DMS53 (cell line): ENCODE measurements around the gene TOP3B.

Experiments used
- DNase-seq: peaks from one replicate; lab custom pipeline; 2025; lab: John Stamatoyannopoulos, UW

TOP3B gene

DNA sequence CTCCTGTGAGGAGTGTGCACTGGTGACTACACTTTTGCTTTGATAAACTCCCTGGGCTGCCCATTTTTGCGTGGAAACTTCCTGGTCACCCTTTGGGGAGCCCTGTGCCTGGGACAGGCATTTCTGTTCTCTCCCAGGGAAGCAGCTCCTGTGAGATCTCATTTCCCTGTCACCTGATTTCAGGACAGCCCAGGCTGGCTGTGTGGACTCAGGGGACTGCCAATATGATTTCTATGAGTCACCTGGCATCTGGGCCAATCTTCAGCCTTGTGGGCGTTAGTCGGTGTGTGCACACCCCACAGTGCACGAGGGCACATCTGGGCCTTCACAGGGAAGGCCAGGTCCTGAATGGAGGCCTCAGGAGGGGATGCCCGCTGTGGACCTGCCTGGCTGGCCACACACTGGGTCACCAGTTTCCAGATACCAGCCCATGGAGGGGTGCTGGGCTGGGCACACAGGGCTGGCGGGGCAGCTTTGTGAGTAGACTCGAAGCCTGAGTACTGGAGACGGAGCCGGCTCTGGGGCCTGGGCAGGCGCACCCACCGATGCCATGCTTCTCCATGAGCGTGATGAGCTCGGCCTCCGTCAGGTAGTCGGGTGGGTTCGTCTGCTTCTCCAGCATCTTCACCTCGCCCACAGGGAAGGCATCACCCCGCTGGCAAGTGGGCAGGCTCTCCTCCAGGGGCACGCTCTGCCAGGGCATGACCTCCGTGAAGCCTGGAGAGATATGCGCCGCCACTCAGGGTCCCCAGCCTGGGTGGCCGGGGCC is 20.5 kb downstream of the TOP3B start:
- DNase-seq, result peak; percentile 23

DNA sequence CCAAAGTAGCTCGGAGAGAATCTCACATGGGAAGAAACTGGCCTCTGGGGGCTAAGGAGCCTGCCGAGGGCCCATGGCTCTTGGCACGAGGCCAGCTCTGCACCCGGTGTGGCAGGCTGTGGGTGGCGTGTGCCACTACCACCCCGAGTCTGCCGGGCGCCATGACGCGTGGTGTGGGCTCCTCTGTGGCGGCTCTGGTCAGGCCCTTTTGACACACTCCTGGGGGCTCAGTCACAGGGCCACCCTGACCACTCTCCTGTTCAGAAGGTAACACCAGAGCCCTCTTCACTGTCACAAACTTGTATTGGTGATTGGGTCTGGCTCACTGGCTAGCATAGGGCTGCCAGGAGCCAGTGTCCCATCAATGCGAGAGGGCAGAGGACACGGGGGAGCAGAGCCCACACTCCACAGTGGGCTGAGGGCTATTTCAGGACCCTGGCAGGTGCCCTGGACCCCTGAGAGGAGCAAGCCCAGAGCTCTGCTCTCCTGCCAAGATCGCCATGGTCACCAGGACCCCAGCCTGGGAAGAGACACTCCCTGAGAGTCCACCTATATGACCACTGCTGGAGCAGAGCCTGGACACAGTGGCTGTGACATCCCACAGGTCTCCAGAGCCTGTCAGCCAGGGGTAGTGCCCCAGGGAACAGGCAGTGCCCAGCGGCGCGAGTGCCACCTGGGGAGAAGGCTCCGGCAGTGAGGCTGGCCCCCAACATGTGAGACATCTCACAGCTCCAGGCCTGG is 21.3 kb downstream of the TOP3B start:
- DNase-seq, result no peak

DNA sequence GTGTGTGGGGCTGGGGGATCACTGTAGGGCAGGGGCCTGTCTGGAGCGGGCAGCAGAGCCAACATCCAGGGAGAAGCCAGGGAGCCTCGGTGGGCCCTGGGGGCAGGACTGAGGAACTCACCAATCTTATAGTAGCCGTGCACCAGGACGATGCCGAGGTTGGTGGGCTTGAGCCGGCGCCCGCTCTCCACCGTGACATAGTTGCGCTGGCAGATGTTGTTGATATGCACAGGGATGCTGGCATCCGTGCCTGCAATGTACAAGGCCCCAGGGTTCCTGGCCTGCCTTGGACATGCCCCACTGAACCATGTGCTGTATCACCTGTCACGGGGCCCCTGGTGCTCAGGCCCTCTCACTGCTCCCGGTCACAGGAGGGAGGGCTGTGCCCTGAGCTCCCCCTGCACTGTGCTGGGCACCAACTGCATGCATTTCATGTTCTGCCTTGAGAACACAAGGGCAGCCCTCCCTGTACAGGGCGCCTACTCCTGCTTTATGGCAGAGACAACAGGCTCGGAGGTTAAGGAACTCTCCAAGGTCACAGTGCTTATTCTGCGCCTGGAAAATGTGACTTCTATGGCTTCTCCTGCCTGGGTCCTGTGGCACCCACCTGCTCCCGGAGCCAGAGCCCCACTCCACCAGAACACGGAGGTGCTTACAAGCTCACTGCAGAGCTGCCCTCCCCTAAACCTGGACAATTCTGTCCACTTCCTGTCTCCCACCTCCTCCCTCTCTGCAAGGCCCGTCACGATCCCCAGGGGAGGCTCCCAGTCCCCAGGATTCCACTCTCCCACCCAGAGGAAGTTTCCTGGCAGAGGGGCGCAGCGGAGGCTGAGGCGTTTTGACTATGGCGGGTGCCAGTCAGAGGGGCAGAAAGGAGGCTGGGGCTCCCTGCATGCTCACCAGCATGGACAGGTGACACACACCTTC is 22.1 kb downstream of the TOP3B start:
- DNase-seq, result no peak

DNA sequence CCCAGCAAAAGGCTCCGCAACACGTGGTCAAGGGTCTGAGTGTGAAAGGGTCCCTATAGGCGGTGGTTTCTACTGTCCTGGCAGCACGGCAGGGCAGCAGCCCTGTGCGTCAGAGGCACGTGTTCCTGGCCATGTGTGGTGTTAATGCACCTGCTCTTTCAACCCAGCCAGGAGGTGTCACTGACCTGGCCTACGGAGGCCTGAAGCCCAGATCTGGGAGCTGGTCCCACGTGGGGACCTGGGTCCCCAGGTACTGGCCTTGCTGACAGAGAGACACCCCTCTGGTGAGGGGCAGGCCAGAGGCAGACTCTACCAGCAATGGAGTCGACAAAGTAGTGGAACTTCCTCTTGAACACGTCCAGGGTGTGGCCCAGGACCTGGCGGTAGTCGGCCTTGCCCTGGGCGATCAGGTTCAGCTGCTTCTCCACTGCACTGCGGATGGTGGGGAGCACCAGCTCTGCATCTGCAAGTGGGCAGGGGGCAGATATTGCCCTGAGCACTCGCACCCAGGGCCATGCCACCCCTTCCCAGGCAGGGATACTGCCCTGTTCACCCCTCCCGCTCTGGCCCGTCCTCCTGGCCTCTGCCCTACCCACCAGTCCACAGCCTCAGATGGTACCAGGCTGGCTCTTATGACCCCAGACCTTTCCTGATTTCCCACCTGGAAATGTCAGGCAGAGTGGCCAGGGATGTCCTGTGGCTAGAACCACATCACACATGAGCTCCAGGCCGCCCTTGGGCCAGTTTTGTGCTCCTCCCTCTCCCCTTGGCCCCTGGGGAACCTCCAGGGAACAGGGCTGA is 23.1 kb downstream of the TOP3B start:
- DNase-seq, result no peak

DNA sequence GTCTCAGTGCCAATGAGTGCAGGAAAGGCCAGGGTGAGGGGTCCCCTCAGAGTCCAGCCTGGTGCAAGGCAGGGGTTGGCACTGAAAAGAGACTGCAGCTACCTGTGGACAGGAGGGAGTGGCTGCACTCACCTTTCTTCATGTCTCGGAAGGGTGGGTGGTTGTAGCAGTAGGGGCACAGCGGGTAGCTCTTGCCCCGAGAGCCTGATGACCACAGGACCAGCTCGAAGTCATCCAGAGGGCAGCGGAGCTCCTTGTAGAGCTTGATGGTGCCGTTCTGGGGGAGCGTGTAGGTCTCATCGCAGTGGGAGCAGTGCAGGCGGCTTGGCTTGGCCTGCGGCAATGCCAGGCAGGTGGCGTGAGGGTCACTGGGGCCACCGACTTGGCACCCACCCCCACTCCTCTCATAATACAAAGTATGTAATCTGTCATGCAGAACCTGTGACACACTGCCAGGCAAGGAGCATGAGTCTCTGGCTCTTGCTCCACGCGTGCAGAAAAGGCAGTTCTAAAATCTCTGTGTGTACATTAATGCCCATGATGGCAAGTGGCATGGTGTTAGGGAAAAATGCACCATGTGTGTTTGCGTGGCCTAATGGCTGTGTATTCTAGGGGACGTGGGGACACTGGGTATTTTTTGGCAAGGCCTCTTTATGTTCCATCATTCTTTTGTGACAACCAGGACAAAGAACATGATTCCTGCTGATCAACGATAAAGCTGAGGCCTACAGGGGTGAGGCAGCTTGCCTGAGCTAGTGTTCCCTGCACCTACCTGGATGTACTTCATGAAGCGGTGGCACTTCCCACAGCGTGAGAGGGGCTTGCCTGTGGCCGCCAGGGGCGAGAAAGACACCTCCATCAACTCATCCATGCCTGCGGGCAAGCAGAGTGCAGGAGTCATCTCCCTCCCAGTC is 24.0 kb downstream of the TOP3B start:
- no peak for DNase-seq

DNA sequence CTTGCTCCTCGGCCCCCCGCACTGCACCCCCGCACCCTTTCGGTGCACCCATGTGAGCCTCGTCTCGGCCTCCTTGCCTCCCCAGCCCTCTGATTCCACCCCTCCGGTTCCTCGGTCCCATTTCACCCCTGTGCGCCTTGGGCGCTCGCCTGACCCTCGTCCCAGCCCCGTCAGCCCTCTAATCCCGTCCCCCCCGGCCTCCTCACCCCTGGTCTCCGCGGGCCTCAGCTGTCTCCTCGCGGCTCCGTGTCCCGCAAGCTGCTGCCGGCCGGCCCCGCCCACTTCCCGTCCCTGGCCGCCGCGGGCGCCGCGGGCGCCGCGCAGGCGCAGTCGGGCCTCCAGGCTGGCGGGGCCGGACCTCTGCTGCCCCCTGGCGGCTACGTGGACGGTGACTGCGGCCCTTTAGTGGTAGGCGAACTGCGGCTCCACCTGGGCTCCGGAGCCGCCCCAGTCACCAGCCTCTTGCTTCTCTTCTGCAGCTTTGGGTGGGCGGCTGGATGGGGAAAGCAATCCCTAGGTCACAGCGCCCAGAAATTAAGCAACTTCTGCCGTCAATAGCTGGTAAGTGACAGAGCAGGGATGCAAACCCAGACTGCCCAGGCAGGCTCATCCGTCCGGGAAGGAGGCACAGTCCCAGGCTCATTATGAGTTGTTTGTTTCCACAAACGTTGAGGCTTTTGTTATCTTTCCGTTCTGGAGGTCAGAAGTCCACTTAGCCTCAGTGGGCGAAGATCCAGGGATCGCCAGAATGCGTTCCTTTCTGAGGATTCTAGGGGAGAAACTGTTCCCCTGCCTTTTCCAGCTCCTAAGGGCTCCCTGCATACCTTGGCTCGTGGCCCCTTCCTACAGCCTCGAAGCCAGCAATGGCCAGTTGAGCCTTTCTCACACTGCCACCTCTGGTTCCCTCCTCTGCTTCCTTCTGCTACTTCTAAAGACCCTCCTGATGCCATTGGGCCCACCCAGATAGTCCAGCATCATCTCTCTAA is 29.7 kb downstream of the TOP3B start, which contains the start of gene PPM1F:
TSS of gene PPM1F (minus strand) at position 263 of the 986 bp plus-strand sequence. CDS start 6,800 bp downstream, outside the sequence.
- DNase-seq, result peak; percentile 69

DNA sequence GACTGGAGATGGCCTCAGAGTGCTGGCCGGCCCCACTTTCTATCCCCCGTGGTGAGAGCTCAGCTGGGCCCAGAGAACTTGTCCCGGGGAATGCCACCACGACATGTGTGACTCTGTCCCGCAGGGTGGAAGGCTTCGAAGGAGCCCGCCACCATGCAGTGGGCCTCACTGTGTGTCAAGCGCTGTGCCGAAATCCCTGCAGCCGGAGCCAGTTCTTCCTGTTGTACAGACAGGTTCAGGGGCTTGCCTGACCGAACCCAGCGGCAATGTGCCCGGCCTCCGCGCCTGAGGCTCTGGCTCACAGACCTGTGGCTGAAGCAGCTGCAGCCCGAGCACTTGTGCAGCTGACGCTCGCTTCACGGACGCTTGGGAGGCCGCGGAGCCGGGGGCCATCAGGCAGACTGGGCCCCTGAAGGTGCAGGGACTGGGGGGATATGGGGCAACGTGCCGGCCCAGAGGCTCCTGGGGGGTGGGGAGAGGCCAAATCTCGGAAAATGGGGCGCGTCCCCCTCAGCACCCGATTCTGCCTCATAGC is 30.6 kb downstream of the TOP3B start:
- DNase-seq, result peak; percentile 52

DNA sequence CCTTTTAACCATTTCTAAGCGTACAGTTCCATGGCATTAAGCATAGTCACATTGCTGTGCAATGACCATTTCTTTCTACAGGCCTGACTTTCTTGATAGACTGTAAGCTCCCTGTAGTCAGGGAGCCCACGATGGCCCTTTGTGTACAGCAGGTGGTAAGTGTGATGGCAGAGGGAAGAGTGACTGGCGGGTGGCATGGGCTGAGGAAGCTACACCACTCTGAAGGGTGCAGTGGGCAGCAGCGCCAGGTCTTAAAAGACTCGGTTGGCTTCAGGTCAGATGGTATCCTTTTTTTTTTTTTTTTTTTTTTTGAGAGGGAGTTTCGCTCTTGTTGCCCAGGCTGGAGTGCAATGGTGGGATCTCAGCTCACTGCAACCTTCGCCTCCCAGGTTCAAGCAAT is 31.5 kb downstream of the TOP3B start:
- DNase-seq, result no peak

DNA sequence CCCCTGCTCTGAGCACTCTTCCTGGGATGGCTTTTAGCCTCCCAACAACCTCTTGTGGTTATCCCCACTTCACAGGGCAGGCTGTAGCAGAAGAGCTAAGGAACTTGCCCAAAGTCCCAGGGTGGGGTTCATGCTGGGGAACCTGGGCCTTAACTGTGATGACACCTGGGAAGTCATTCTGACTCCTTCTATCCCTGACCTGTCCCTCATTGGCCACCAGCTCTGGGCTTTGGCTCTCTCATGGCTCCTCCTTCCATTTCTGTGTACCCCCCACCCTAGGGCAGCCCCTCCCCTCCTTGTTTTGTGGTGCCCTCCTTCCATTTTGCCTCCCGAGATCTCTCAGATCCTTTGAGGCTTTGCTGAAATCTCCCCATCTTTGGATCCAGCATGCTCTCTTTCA is 32.6 kb downstream of the TOP3B start:
- DNase-seq, result no peak

DNA sequence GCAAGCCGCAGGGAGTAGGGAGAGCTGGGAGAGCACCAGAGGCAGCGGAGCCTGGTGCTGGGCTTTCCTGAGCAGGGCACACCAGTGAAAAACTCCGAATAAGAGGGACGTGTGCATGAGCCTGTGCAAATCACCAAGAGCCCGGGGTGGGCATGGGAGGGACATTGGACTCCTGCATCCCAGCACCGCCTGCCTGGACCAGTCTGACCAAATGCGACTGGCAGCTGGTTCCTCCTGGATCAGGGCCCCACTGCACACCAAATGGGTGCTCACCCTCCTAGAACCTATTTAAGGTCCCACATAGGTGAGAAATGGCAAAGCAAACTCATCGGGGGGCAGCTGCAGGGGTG is 33.0 kb downstream of the TOP3B start:
- DNase-seq, result no peak

DNA sequence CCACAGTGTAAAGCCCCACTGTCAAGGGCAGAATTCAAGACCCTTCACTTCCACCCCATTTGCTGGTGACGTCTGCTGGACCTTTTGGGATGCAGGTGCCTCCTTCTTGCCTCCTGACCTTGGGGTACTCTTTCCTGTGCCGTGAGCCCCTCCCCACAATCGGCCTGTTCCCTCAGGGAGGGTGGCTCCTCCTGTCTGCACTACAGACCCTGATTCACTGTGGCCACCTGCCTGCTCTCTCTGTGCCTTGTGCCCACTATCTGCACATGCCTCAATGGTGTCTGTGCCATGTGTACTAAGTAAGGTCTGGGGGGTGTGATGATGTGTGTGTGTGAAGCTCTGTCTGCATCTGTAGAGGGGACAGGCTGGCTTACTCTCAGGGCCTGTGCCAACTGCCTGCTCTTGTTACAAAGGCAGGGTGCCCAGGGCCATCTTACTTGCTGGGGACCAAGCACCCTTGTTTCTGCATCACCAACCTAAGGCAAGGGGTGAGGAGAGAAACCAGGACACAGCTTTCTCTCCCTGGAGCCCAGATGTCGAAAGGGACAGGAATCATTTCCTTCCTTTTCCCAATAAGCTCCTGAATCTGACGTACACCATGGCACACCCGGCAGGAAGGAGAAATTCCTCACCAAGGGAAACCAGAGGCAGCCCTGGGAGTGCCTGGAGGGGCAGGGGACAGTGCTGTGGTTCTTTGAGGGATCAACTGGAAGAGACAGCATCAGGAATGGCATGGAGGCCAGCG is 33.6 kb downstream of the TOP3B start:
- no peak for DNase-seq

DNA sequence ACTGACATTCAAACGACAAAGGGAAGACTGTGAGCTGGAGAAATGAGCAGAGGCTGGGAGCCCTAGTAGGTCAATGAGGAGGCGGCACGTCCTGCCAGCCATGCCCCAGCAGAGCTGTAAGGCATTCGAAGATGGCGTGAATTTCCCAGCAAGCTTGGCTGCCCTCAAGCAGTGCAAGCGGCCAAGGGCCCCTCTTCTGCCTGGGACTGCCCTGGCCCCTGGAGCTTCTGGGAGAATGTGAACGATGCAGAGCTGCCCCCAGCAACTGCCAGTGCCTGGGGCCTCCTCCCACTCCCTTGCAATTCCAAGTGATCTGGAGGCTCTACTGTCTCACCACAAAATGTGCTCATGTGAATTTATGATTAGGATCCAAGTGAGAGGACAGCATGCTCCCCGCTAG is 34.2 kb downstream of the TOP3B start:
- no peak for DNase-seq

DNA sequence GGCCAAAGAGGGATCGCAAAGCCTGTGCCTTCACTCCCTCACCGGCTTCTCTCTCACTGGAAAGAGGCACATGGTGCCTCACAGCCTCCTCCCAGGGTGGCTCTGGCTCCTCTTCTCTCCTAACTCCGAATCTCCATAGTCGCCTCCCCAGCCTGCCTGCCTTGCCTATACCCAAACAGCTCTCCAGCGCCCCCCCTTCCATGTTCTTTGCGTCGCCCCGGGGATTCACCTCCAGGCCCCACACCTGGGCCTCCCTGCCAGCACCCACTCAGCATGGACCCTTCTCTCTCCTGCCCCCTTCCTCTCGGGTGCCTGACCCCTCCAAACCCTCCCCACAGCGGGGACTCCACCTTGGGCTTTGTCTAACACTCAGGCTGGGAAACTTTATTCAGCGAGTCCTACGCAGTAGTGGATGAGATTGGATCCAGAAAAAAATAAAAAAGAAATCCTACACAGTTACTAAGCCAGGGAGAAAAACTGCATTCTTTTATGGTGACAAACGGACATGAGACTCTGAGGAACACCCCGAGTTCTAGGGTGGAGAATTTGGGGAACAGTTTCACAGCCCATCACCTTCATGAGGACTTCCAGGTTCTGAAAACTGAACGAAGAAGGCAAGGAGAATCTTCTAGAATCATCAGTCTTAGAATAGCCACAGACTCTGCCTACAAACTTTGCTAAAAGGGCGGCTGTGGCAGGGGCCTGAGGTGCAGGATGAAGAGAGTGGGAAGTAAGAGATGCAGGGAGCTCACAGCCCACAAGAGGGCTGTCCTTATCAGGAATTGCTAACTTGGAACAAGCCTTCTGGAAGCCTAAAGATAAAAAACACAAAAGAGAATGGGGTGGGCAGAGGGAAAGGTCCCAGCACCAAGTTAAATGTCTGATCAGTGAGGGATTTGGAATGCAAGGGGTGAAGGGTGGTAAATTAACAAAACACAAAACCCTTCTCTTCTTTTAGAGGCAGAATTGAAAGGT is 35.3 kb downstream of the TOP3B start:
- DNase-seq, result no peak

DNA sequence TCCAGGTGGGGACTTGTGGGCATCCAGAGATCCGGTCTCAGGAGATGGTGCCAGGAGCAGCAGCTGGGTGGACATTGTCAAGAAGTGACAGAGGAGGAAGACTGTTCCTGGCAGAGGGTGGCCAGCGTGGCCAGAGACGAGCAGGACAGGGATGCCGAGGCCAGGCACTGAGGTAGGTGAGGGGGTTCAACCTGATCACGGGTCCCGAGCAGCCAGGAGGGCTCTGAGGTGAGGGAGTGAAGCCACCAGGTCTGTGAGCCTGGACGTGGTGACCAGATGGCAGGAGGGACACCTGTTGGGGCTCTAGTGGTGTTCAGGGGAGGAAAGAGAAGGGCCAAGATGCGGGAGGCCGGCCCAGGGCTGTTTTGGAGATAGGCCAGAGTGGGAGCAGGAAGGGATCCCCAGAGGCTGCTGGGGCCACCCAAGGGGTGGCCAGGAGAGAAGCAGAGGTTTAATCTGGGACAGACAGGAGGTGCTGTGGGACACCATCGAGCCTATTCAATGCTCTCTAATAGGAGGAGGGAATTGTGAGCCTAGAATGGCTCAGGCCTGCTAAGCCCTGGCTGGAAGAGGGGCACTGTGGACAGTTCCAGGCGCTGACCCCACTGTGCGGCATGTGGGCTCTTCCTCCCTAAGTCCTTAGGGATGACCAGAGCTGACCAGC is 36.2 kb downstream of the TOP3B start:
- no peak for DNase-seq

DNA sequence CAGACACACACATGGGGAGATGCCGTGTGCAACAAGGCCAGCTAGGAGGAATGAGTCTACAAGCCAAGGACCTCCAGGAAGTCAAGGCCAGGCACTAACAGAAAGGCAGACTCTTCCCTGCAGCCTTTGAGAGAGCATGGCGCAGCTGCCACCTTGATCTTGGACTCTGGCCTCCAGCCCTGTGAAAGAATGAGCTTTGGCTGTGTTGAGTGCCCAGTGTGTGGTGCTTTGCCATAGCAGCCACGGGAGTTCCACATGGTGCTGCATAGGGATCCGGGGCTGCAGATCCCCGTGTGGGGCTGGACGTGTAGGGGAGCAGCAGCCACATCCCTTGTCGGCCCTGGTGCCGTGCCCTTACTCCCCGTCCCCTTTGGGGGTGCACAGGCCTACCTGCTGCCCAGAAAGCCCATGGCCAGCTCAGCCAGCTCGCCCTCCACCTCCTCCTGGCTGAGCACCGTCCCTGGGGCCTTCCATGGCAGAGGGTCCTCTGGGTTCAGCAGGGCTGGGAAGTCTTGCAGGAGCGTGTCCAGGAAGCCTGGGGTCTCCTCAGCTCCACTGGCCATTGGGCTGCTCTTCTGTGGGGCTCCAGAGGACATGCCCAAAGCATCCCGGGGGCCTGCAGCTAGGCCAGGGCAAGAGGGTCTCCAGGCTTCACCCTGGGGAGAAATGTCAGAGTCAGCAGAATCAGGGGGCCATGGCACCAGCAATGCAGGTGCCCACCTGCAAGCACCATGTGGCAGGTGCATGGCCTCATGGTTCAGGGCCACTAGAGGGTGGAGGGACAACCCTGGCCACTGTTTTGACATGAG is 36.9 kb downstream of the TOP3B start:
- no peak for DNase-seq

DNA sequence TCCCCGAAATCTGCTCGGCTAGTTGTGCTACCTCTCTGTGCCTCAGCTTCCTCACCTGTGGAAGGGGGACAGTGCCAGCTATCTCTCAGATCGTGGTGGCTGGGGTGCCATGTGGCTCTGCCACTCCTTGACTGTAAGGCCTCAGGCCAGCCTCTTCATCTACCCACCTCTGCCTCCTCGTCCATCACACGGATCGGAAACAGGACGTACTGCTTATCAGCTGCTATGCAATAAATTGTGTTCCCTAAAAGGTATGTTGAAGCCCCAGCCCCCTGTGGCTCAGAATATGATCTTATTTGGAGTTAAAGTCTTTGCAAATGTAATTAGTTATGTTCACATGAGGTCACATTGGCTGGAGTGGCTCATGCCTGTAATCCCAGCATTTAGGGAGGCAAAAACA is 37.7 kb downstream of the TOP3B start:
- no peak for DNase-seq
